M059J (cell line): ENCODE measurements around the gene PTHLH. TPM values are rescaled to one million over a fixed set of nuclear protein-coding genes. Genes with fewer than 3 reads are reported as not detected.
A peak's percentile ranks its signal among the peaks of the same experiment; 100 is the strongest.

Experiments
- DNase-seq: peaks from one replicate; pipeline ENCODE4 v3.0.0-alpha.2; 2012; ENCODE audit warnings: low read depth
- total RNA-seq: library from RNA; depleted of rRNA; stranded (reverse); fragments of >200 nt; shearing (Covaris generic); gene quantifications from 2 replicates; pipeline ENCODE4 v1.2.3, GENCODE V29; 2014

Gene PTHLH
- total RNA-seq, 1 experiment from 2014 or later: 7.5 TPM

DNA sequence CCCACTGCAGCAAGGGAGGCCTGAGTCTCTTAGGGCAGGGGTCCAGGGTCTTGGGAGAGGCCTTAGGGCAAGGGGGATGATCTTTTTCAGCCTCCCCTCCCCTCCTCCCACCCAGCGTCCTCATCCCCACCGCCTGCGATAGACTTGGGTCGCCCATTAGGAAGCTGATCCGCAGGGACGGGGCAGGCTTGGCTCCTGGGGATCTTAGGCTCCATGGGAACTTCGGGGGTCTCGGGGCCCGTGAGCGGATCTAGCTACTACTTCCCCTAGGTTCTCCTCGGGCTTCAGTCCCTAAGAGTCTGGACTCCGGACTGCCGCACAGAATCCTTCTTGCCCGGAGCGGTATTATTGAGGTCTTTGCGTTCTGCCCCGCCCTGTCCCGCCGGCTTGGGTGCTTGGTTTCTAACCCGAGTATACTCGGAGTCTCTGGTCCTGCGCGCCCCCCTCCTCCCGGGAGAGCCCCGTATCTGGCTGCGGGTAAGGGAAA, 2.2 kb upstream of the PTHLH start:
- DNase-seq: no peak

- DNase-seq: peak; percentile 22
Measured at GRCh38 chr12:27973487-27973890, 956 bp upstream of the PTHLH start.

- DNase-seq: peak; percentile 13
Measured at GRCh38 chr12:27971606-27972005, 927 bp downstream of the PTHLH start.

GRCh38 chr12:27971121-27971489, 1.4 kb downstream of the PTHLH start:
- DNase-seq: no peak

GRCh38 chr12:27970401-27971120, 2.0 kb downstream of the PTHLH start:
- DNase-seq: no peak

- DNase-seq: peak; percentile 89
Measured at GRCh38 chr12:27969624-27970400, 2.7 kb downstream of the PTHLH start.

GRCh38 chr12:27968972-27969623, 3.4 kb downstream of the PTHLH start:
- DNase-seq: peak; percentile 68

GRCh38 chr12:27967551-27968054, 4.9 kb downstream of the PTHLH start:
- peak; percentile 49 for DNase-seq

- DNase-seq: peak; percentile 97
Measured at GRCh38 chr12:27966870-27967269, 5.7 kb downstream of the PTHLH start.

DNA sequence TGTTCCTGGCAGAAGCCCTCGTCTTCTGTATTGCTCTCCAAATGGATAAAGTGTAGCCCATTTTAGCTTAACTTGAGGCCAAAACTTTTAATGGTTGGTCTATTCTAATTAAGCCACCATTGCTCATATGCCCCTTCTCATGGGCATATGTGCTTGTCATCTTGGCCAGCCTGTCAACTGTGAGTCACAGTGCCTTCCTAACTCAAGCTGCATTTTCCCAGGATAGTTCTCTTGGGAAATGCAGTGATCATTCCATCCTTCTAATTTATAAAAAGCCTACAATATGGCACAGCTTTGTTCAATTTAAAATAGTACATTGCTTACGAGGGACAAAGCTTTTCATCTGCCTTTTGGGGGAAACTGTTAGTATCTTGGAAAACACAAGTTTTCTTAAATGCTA, 6.6 kb downstream of the PTHLH start:
- peak; percentile 82 for DNase-seq

DNA sequence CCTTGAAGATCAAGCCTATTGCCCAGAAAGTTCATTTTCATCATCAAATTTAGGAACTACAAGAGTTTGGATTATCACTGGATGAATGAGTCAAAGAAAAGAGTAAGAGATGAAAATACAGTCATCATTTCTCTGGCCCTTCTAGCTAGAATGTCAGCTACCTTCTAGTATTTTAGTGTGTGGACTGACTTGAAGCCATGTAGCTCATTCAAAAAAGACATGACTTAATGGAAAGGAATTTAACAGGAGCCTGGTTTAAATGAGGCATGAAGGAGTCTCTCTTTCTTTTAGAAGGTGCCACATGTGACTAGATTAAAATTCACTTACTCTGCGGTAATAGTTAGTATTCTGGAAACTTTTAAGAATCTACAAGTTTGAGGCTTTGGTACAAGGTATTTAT, 7.1 kb downstream of the PTHLH start:
- peak; percentile 88 for DNase-seq

DNA sequence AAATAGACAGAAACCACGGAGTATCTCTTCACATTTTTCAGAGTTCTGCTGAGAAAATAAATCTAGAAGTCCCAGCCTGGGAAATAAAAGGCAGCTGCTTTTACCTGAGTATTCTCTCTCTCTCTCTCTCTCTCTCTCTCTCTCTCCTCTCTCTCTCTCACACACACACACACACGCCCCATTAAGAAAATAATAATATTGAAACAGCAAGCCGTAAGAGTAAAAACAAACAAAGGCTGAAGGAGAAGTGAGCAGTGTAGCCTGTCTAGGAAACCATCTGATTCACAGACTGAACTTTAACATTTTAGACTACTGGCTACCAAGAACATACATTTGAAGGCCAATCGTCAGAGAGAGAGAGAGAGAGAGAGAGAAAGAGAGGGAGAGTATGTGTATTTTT, 8.4 kb downstream of the PTHLH start:
- no peak for DNase-seq

- peak; percentile 5 for DNase-seq
Measured at GRCh38 chr12:27960821-27961220, 11.7 kb downstream of the PTHLH start.

- no peak for DNase-seq
Measured at GRCh38 chr12:27958675-27959074, 13.9 kb downstream of the PTHLH start.

DNA sequence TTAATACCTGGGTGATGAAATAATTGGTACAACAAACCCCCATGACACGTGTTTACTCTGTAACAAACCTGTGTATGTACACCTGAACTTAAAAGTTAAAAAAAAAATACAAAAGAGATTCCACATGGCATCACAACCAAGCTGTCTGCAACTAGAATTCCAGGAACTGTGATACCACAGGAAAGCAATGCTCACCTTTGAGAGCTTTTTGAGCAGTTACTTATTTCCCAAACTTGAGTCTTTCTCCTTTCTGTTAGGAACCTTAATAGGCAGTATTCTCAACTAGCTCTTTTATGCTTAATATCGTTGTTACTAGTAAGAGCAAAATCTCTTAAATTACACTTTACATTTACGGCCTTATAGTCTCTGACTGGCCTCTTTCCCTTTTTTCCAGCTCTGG, 15.2 kb downstream of the PTHLH start:
- no peak for DNase-seq

DNA sequence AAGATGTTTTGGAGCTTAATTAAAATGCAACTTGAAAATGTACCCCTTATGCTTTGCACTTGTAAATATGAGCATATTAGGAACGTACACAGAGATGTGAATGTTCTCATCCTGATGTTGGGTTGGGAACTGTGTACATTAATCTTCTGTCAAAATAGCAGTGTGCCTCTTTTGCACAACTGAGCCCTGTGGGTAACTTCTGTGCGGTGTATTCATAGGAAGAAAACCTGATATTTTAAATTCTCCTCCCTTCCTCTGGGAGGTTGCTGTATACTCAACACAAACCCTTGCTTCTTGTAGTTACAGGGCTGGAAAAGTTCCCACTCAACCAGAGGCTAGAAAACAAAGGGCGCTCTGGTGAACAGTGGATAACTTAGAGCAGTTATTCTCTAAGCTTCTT, 18.7 kb downstream of the PTHLH start:
- no peak for DNase-seq

- no peak for DNase-seq
Measured at GRCh38 chr12:27953348-27953747, 19.2 kb downstream of the PTHLH start.

DNA sequence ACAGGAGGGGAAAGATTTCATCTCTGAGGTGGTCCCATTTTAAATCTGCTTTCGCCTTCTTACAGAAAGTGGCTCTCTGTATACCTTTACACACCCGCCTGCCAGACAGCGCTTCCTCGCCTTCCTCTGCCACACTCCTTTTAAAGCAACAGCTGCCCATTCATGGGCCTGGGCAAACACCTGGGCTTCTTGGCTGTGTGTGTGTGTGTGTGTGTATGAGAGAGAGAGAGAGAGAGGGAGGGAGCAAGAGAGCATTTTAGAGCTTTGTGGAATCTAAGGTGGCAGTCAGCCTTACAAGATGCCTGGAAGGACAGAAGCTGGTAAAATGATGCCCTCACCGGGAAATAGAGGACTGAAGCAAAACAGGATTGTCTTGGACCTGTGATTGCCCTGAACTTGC, 20.0 kb downstream of the PTHLH start:
- no peak for DNase-seq

DNA sequence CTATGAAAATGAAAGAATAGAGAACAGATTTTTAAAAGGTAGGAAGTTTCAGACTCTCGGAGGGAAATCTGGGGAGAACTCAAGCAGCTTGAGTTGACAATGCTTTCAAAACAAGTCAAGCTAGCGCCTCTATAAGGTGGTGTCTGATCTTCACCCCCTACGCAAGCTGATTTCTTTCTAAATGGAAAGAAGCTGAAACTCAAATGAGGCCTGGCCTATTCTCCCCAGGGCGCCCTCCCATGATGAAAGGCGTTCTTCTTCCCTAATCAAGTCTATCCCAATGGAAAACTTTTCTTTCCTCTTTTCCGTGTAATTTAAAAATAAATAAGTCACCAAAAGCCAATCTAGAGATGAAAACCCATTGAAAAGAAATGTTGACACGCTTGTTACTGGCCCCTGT, 20.6 kb downstream of the PTHLH start:
- DNase-seq: no peak

GRCh38 chr12:27946421-27946820, 26.1 kb downstream of the PTHLH start:
- no peak for DNase-seq

GRCh38 chr12:27940756-27941402, 31.7 kb downstream of the PTHLH start:
- peak; percentile 71 for DNase-seq

DNA sequence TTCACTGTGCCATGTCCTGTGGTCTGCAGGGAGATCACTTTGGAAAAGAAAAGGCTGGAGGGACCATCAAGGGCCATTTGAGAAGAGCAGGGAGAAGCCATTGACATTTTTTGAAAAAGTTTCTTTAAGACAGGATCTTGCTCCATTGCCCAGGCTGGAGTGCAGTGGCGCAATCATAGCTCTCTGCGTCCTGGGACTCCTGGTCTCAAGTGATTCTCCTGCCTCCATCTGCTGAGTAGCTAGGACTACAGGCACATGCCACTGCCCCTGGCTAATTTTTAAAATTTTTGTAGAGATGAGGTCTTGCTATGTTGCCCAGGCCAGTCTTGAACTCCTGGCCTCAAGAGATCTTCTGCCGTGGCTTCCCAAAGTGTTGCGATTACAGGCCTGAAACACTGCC, 32.3 kb downstream of the PTHLH start:
- no peak for DNase-seq
